GM18858 (cell line): ENCODE results near the gene CFH.
A peak's percentile ranks its signal among the peaks of the same experiment; 100 is the strongest.
"Not testable (repeated sequence)": the region's sequence is repeated elsewhere in the genome, so short reads cannot be mapped to it uniquely, and the experiment has no call there.

ENCODE experiments used
- ATAC-seq: cut with Tn5 transposase; IDR thresholded peaks from one replicate; pipeline ENCODE4 v1.9.1; 2021; ENCODE audit not compliant: unreplicated experiment

Gene CFH

GRCh38 chr1:196661345-196661744 is 9.5 kb downstream of the CFH start:
- ATAC-seq = peak; percentile 16

GRCh38 chr1:196667131-196667530 is 15.3 kb downstream of the CFH start:
- no peak for ATAC-seq

DNA sequence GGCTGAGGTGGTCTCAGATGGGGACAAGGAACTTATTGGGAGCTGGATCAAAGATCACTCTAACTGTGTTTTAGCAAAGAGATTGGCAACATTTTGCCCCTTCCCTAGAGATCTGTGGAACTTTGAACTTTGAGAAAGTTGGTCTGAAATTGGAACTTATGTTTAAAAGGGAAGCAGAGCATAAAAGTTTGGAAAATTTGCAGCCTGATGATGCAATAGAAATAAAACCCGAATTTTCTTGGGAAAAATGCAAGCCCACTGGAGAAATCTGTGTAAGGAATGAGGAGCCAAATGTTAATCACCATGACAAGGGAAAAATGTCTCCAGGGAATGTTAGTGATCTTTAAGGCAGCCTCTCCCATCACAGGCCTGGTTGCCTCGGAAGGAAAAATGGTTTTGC is 17.2 kb downstream of the CFH start:
- no peak for ATAC-seq

DNA sequence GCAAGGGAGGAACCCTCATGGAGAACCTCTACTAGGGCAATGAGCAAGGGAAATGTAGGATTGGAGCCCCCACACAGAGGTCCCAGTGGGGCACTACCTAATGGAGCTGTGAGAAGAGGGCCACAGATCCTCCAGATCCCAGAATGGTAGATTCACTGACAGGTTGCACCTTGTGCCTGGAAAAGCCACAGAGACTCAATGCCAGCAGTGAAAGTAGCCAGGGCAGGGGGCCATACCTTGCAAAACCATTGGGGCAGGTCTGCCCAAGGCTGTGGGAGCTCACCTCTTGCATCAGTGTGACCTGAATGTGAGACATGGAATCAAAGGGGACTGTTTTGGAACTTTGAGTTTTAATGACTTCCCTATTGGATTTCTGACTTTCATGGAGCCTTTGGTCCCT is 17.9 kb downstream of the CFH start:
- no peak for ATAC-seq

DNA sequence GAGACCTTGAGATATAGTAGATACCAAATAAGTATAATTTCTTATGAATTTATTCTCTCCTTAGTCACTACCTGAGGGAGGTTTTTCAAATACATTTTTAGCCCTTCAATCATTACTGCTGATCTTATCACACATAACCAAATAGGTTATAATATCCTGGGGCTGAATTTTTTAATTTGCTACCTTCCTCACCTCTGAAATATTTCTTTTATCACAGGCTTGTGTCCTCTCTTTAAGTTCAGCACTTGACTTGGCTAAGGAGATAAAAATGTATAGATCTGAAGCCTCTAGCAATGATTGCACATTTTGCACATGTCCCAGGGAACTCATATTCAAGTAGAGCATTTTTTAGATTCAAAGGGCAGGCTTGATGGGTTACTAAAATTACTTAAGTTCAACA is 23.1 kb downstream of the CFH start:
- no peak for ATAC-seq

DNA sequence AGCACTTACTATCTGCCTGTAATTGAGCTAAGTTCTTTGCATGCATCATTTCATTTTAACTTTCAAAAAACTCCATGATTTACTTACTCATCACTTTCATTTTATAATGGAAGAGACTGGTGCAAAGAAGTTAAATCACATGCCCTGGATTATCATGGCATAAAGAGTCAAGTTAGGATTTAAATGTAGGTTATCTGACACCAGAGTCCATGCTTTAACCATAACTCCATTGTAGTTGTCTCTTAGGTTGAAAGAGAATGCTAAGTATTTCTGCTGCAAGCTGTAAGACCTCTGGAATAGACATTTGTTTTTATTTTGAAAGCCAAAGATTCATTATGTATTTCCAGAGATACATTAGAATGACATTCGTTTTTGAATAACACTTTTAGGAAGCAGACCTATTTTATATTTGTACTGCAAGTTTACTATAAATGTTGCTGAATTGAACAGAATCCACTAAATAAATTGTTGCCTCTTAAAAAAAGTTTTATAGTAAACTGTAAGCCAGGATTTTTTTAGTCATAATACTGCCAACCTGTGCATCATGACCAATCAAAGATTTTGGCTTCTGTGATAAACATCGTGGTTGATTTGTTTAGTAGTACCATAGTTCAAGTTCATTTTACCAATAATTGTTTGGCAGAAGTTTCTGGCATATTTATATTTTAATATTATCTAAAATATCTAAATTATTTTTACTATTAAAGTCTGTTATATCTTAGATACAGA is 26.1 kb downstream of the CFH start:
- no peak for ATAC-seq

GRCh38 chr1:196678510-196678884 is 26.7 kb downstream of the CFH start:
- ATAC-seq = no peak

- no peak for ATAC-seq
Measured at GRCh38 chr1:196680107-196680506, 28.3 kb downstream of the CFH start.

GRCh38 chr1:196684476-196684875 is 32.6 kb downstream of the CFH start:
- no peak for ATAC-seq

GRCh38 chr1:196685506-196685905 is 33.7 kb downstream of the CFH start:
- no peak for ATAC-seq

GRCh38 chr1:196689001-196689400 is 37.2 kb downstream of the CFH start:
- ATAC-seq = no peak

- no peak for ATAC-seq
Measured at GRCh38 chr1:196690582-196690981, 38.7 kb downstream of the CFH start.

- ATAC-seq = no peak
Measured at GRCh38 chr1:196698993-196699392, 47.1 kb downstream of the CFH start.

- ATAC-seq = no peak
Measured at GRCh38 chr1:196701144-196701543, 49.3 kb downstream of the CFH start.

DNA sequence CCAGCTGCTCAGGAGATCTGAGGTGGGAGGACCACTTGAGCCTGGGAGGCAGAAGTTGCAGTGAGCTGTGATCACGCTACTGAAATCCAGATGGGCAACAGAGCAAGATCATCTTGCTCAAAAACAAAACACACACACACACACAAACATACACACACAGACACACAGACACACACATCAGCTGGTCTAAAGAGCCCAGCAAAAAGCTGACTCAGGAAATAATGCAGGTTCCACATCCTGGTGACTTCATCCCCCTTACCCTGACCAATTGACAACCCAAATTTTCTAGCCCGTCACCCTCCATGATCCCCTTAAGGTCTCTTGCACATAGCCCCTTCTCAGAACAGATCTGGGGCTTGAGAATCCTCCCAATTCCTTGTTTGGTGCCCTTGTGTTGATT is 58.0 kb downstream of the CFH start:
- ATAC-seq = not testable (repeated sequence)

GRCh38 chr1:196717868-196718267 is 66.0 kb downstream of the CFH start:
- ATAC-seq = no peak

GRCh38 chr1:196723325-196724185 is 71.7 kb downstream of the CFH start:
- peak; percentile 99 for ATAC-seq

- no peak for ATAC-seq
Measured at GRCh38 chr1:196732526-196732925, 80.7 kb downstream of the CFH start.

- no peak for ATAC-seq
Measured at GRCh38 chr1:196733091-196733970, 81.5 kb downstream of the CFH start.

DNA sequence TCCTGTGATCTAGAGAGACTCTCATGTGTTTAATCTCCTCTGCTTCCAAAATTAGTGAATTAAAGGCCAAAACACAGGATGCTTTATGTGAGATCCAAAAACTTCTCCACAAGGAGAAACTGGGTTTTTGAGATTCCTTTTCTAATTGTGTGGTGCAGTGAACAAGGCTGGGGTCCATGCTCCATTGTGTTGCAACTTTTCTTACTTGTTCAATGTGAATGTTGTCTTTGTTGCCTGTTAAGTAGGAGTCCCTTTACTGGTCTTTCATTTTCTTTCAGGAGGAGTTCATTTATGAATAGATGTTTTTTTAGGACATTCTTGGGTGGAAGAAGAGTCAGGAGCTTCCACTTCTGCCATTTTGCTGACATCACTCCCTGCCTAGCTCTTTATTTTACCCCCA is 82.2 kb downstream of the CFH start:
- no peak for ATAC-seq

DNA sequence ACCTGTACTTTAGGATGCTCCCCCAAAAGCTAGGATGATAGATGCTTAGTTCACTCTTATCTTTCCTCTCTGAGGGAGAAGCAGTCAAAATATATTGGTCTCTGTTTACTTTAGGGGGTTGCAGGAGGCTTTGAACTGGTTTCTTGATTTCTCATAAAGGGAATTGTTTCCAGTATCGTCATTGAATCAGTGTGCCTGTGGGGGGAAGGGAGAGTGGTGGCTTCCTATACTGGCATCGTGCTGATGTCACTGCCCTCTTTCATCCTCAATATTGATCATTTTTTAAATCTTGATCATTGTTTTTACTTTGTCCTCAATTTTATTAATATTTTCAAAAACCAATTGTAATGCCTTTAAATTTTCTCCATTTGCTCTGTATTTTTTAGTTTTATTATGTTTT is 82.6 kb downstream of the CFH start:
- no peak for ATAC-seq
